K562 (cell line): ENCODE data around the gene MFAP2. TPM values are rescaled to one million over a fixed set of nuclear protein-coding genes. Genes with fewer than 3 reads are reported as not detected.

Experiments used
- EP400 ChIP-seq: fragments of 450-650 bp; IDR thresholded peaks from 2 replicates; pipeline ENCODE4 v1.6.1; 2017; ENCODE audit warnings: antibody characterized with exemption, mild to moderate bottlenecking, moderate library complexity
- GTF2A2 ChIP-seq: IDR thresholded peaks from 2 replicates; pipeline ENCODE4 v1.6.1; 2016; ENCODE audit warnings: mild to moderate bottlenecking, missing genetic modification characterization, missing compliant biosample characterization
- HNRNPK ChIP-seq: fragments of 200-400 bp; formaldehyde crosslinking; IDR thresholded peaks from one replicate; pipeline ENCODE4 v1.6.1; 2018; ENCODE audit warnings: mild to moderate bottlenecking, low read depth, low read length; ENCODE audit not compliant: poor library complexity, severe bottlenecking
- PHTF2 ChIP-seq: fragments of 250-450 bp; sonication (Bioruptor Pico); IDR thresholded peaks from 2 replicates; pipeline ENCODE4 v1.5.0; 2021; ENCODE audit warnings: mild to moderate bottlenecking
- PML ChIP-seq: IDR thresholded peaks from 2 replicates; pipeline ENCODE4 v1.6.1; 2012; ENCODE audit warnings: low read length, inconsistent platforms
- POLR2G ChIP-seq: fragments of 200-400 bp; formaldehyde crosslinking; IDR thresholded peaks from 2 replicates; pipeline ENCODE4 v1.6.1; 2017; ENCODE audit warnings: low read depth, mild to moderate bottlenecking, antibody characterized with exemption, low read length, moderate library complexity
- TRIM28 ChIP-seq: fragments of 450-650 bp; IDR thresholded peaks from 2 replicates; pipeline ENCODE4 v1.6.1; 2017
- YY1 ChIP-seq, 3 experiments: IDR thresholded peaks; 2 replicates each; pipeline ENCODE4 v1.6.1; 2011; ENCODE audit warnings: low read length in 2 of 3, mild to moderate bottlenecking in 2 of 3, moderate library complexity in 2 of 3, borderline replicate concordance in 1 of 3, control low read depth in 1 of 3, low read depth in 1 of 3; ENCODE audit not compliant: insufficient read depth in 3 of 3, insufficient replicate concordance in 2 of 3, control insufficient read depth in 1 of 3, insufficient read length in 1 of 3; ENCODE audit errors: extremely low read depth in 1 of 3
- ZBTB17 ChIP-seq: fragments of 450-650 bp; formaldehyde crosslinking; IDR thresholded peaks from 2 replicates; pipeline ENCODE4 v1.4.0; 2020; ENCODE audit warnings: mild to moderate bottlenecking
- ZNF140 ChIP-seq: fragments of 250-450 bp; sonication (Bioruptor Pico); IDR thresholded peaks from 2 replicates; pipeline ENCODE4 v1.8.0; 2021; ENCODE audit warnings: moderate library complexity, mild to moderate bottlenecking, inconsistent platforms
- polyA plus RNA-seq, 8 experiments: library from polyadenylated mRNA; depleted of rRNA in 4 of 8; stranded (reverse) in 5 of 8; unstranded in 3 of 8; fragments of >200 nt; fragmentation: Nextera tagmentation in 2 of 8; fragmentation: Illumina TruSeq in 1 of 8; extraction: Ambion mirVana in 2 of 8; extraction: Trizol in 1 of 8; gene quantifications; 2 replicates each; pipeline versions ENCODE4 v1.2.1 to v1.2.3, GENCODE V29; 2011 to 2014; ENCODE audit warnings: inconsistent platforms in 1 of 8, missing spikeins in 1 of 8
- total RNA-seq, 7 experiments: library from RNA; depleted of rRNA in 6 of 7; stranded (reverse); fragments of >200 nt in 6 of 7; fragmentation: Illumina TruSeq in 2 of 7; extraction: Trizol in 2 of 7; gene quantifications; 2 replicates each; pipeline versions ENCODE4 v1.2.1 to v1.2.3, GENCODE V29; 2011 to 2021; ENCODE audit warnings: low replicate concordance in 1 of 7
- TF ChIP-seq, protein P1 (sequence below): fragments of 450-650 bp; formaldehyde crosslinking; IDR thresholded peaks from 2 replicates; pipeline ENCODE4 v1.4.0; 2020; ENCODE audit warnings: mild to moderate bottlenecking, moderate library complexity
- TF ChIP-seq, protein P2 (sequence below): sonication (generic); formaldehyde crosslinking; IDR thresholded peaks from 2 replicates; pipeline ENCODE4 v1.8.1; 2023; ENCODE audit warnings: mild to moderate bottlenecking, missing genetic modification reagents
- TF ChIP-seq, protein P3 (sequence below), 2 experiments: fragments of 250-450 bp in 1 of 2; fragments of 450-650 bp in 1 of 2; sonication (Bioruptor Pico) in 1 of 2; IDR thresholded peaks; 2 replicates each; pipeline versions ENCODE4 v1.6.1 to v1.8.0; 2016 to 2021; ENCODE audit warnings: mild to moderate bottlenecking in 2 of 2, moderate library complexity in 2 of 2, missing compliant biosample characterization in 1 of 2, missing genetic modification characterization in 1 of 2
- TF ChIP-seq, protein P4 (sequence below): sonication (generic); formaldehyde crosslinking; IDR thresholded peaks from 2 replicates; pipeline ENCODE4 v1.4.0; 2020; ENCODE audit warnings: mild to moderate bottlenecking, missing genetic modification reagents
- TF ChIP-seq, protein P5 (sequence below): fragments of 450-650 bp; IDR thresholded peaks from 2 replicates; pipeline ENCODE4 v1.6.1; 2014; ENCODE audit warnings: low read depth, mild to moderate bottlenecking, moderate library complexity, borderline replicate concordance

MFAP2 gene
- total and polyA plus RNA-seq, 9 of the 15 experiments (the other 6 are each of a cell fraction or from before 2014, with no cell fraction given): not detected

DNA sequence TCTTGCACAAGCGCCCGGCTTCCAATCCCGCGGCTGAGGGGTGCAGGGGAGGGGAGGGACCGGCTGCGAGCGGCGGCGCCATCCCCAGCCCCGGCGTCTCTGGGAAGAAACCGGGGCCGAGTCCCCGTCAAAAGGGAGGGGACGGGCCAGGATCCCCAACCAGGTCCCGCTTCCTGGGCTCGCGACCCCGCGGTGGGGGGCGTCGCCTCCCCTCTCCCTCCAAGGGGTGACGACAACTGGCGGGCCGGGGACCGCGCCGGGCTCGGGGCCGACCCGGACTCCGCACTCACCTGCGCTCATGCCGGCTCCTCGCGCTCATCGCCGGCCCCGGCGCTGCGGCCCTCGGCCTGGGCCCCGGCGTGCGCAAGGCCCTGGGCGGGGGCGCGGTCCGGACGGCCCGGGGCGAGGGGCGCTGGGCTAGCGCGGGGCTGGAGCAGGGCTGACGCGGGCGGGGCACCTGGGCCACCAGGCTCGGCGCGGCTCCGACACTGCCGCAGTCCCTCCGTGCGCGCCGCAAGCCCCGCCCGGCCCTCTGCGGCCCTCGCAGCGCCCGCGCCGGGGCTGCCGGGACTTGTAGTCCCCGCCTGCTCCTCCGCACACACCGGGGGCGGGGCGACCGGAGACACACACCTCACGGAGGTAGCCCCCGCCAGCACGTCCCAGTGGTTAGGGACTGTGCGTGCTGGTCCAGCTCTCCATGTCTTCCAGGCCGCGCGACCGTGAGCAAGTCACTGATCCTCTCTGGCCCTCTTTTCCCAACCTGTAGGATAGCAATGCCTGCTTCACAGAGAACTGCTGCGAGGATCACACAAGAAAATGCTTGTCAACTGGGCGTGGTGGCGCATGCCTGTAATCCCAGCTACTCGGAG lies 31.3 kb upstream of the MFAP2 start, which contains the start of gene ATP13A2 (continued):
- TF ChIP-seq, protein P1, sequence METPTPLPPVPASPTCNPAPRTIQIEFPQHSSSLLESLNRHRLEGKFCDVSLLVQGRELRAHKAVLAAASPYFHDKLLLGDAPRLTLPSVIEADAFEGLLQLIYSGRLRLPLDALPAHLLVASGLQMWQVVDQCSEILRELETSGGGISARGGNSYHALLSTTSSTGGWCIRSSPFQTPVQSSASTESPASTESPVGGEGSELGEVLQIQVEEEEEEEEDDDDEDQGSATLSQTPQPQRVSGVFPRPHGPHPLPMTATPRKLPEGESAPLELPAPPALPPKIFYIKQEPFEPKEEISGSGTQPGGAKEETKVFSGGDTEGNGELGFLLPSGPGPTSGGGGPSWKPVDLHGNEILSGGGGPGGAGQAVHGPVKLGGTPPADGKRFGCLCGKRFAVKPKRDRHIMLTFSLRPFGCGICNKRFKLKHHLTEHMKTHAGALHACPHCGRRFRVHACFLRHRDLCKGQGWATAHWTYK (CRISPR knock-in tag): 0 out of 2 replicates have a peak, but pooled peaks have one; percentile 65
- TF ChIP-seq, protein P2, sequence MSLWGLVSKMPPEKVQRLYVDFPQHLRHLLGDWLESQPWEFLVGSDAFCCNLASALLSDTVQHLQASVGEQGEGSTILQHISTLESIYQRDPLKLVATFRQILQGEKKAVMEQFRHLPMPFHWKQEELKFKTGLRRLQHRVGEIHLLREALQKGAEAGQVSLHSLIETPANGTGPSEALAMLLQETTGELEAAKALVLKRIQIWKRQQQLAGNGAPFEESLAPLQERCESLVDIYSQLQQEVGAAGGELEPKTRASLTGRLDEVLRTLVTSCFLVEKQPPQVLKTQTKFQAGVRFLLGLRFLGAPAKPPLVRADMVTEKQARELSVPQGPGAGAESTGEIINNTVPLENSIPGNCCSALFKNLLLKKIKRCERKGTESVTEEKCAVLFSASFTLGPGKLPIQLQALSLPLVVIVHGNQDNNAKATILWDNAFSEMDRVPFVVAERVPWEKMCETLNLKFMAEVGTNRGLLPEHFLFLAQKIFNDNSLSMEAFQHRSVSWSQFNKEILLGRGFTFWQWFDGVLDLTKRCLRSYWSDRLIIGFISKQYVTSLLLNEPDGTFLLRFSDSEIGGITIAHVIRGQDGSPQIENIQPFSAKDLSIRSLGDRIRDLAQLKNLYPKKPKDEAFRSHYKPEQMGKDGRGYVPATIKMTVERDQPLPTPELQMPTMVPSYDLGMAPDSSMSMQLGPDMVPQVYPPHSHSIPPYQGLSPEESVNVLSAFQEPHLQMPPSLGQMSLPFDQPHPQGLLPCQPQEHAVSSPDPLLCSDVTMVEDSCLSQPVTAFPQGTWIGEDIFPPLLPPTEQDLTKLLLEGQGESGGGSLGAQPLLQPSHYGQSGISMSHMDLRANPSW (CRISPR knock-in tag): peak; percentile 77; the same call in 1 of the 2 replicates
- TF ChIP-seq, protein P3, sequence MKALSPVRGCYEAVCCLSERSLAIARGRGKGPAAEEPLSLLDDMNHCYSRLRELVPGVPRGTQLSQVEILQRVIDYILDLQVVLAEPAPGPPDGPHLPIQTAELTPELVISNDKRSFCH (CRISPR knock-in tag; IDR thresholded peaks at IDR 0.05): no peak
- TF ChIP-seq, protein P3 (tag; IDR thresholded peaks at IDR 0.05): no peak
- TF ChIP-seq PML (no peak), EP400 (no peak), GTF2A2 (tag) (no peak), ZBTB17 (peak; percentile 61; the same call in 1 of the 2 replicates), POLR2G (0 out of 2 replicates have a peak, but pooled peaks have one; percentile 62), TRIM28 (no peak), HNRNPK (no peak), YY1 (IDR thresholded peaks at IDR 0.05; ENCODE audit: borderline replicate concordance in 1 of 3, control insufficient read depth in 1 of 3, extremely low read depth in 1 of 3, insufficient read depth in 3 of 3, insufficient read length in 1 of 3, insufficient replicate concordance in 2 of 3, low read depth in 1 of 3, low read length in 2 of 3) (peak in 2 of 3 experiments; percentile 74 to 78), PHTF2 (no peak), ZNF140 (CRISPR knock-in tag) (no peak)
- TF ChIP-seq, protein P4, sequence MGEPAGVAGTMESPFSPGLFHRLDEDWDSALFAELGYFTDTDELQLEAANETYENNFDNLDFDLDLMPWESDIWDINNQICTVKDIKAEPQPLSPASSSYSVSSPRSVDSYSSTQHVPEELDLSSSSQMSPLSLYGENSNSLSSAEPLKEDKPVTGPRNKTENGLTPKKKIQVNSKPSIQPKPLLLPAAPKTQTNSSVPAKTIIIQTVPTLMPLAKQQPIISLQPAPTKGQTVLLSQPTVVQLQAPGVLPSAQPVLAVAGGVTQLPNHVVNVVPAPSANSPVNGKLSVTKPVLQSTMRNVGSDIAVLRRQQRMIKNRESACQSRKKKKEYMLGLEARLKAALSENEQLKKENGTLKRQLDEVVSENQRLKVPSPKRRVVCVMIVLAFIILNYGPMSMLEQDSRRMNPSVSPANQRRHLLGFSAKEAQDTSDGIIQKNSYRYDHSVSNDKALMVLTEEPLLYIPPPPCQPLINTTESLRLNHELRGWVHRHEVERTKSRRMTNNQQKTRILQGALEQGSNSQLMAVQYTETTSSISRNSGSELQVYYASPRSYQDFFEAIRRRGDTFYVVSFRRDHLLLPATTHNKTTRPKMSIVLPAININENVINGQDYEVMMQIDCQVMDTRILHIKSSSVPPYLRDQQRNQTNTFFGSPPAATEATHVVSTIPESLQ: no peak
- TF ChIP-seq, protein P5, sequence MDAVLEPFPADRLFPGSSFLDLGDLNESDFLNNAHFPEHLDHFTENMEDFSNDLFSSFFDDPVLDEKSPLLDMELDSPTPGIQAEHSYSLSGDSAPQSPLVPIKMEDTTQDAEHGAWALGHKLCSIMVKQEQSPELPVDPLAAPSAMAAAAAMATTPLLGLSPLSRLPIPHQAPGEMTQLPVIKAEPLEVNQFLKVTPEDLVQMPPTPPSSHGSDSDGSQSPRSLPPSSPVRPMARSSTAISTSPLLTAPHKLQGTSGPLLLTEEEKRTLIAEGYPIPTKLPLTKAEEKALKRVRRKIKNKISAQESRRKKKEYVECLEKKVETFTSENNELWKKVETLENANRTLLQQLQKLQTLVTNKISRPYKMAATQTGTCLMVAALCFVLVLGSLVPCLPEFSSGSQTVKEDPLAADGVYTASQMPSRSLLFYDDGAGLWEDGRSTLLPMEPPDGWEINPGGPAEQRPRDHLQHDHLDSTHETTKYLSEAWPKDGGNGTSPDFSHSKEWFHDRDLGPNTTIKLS: peak; percentile 88
